Panc1 (cell line): ENCODE results near the gene DNM3.

ENCODE experiments used
- CTCF ChIP-seq: fragments of 450-650 bp; IDR thresholded peaks from 2 replicates; pipeline ENCODE4 v1.5.1; 2017; ENCODE audit warnings: mild to moderate bottlenecking
- POLR2AphosphoS5 ChIP-seq: IDR thresholded peaks from 2 replicates; pipeline ENCODE4 v1.6.1; 2012; ENCODE audit warnings: mild to moderate bottlenecking, low read depth, low read length, moderate library complexity

GRCh38 chr1:172121081-172121717, 279.9 kb downstream of the DNM3 start:
- TF ChIP-seq CTCF (no peak), POLR2AphosphoS5 (no peak)
